BLaER1 treated with 17β-estradiol and CSF1 and Interleukin-3, amounts not matched to agents 10 nM and 100 nM (cell line): ENCODE measurements around the gene ASPHD1.

Experiments
- H3K27ac ChIP-seq, 11 experiments: shearing (Covaris generic); formaldehyde crosslinking; 2 replicates each; pipeline ENCODE4 v1.8.1; 2022
- H3K27me3 ChIP-seq, 11 experiments: shearing (Covaris generic); formaldehyde crosslinking; 2 replicates each; pipeline ENCODE4 v1.8.1; 2022
- H3K36me3 ChIP-seq, 11 experiments: shearing (Covaris generic); formaldehyde crosslinking; 2 replicates each; pipeline ENCODE4 v1.8.1; 2022
- H3K4me1 ChIP-seq, 10 experiments: shearing (Covaris generic); formaldehyde crosslinking; 2 replicates each; pipeline ENCODE4 v1.8.1; 2022
- H3K4me2 ChIP-seq, 11 experiments: shearing (Covaris generic); formaldehyde crosslinking; 2 replicates each; pipeline ENCODE4 v1.8.1; 2022
- H3K4me3 ChIP-seq, 10 experiments: shearing (Covaris generic); formaldehyde crosslinking; 2 replicates each; pipeline ENCODE4 v1.8.1; 2022
- H3K9ac ChIP-seq, 11 experiments: shearing (Covaris generic); formaldehyde crosslinking; 2 replicates each; pipeline ENCODE4 v1.8.1; 2022
- H3K9me3 ChIP-seq, 11 experiments: shearing (Covaris generic); formaldehyde crosslinking; replicated peaks in 1 of 11; 2 replicates each; pipeline ENCODE4 v1.8.1; 2022
- H4K20me1 ChIP-seq, 11 experiments: shearing (Covaris generic); formaldehyde crosslinking; 2 replicates each; pipeline ENCODE4 v1.8.1; 2022
- Cebpa-rat ChIP-seq, 11 experiments: shearing (Covaris generic); IDR thresholded peaks; 2 replicates each; pipeline ENCODE4 v1.8.1; 2022

The ASPHD1 gene

DNA sequence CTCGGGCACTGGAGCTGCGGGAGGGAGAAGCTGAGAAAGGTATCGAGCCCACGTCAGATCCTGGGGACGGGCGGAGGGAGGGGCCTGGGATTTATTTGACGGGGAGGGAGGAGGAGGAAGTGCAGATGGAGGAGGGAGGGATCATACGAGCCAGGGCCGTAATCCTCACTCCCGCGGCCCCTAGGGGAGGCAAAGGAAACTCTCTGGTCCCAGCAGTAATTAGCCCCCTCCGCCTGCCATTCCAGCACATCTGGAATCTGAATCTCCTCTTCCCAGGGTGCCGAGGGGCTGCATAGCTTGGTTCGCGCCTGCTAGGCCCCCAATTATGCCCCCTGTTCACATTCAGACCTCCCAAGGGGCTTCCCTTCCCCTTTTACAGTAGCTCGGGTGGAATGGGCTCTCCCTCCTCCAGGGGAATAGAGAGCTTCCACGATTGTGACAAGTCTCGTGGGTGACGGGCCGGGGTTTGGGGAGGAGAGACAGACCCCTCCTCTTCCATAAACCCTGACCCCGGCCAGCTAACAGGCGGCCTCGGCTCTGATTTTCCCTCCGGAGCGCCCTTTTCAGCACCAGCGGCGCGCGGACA lies 679 bp upstream of the ASPHD1 start, which contains the start of gene SEZ6L2:
Gene SEZ6L2 (minus strand): TSS at position 35 of the 586 bp plus-strand sequence. CDS start 531 bp downstream, outside the sequence.
- Histone ChIP-seq H3K9ac (peak within 1 kb of the TSS in 10 of 11 experiments; percentile 39 to 76 (median 67); a peak in 17 of 22 replicates), H3K9me3 (no peaks in the 10 kb centered on the region), H3K4me1 (peaks cover 7 to 37% (median 29%) of the 10 kb centered on the region in 10 experiments; a peak in 18 of 20 replicates), H3K27me3 (peaks cover 27 to 51% (median 37%) of the 10 kb centered on the region in 11 experiments), H3K27ac (peak within 1 kb of the TSS in 8 of 11 experiments; percentile 6 to 47 (median 37); a peak in 9 of 22 replicates), H4K20me1 (peaks cover 0 to 36% (median 7%) of the 10 kb centered on the region in 11 experiments; a peak in 7 of 22 replicates), H3K4me2 (peak within 1 kb of the TSS; percentile 85 to 99 (median 95)), H3K36me3 (no peaks in the 10 kb centered on the region), H3K4me3 (peak within 1 kb of the TSS; percentile 55 to 76 (median 66))
- no peak for TF ChIP-seq Cebpa-rat (IDR thresholded peaks at IDR 0.05)

DNA sequence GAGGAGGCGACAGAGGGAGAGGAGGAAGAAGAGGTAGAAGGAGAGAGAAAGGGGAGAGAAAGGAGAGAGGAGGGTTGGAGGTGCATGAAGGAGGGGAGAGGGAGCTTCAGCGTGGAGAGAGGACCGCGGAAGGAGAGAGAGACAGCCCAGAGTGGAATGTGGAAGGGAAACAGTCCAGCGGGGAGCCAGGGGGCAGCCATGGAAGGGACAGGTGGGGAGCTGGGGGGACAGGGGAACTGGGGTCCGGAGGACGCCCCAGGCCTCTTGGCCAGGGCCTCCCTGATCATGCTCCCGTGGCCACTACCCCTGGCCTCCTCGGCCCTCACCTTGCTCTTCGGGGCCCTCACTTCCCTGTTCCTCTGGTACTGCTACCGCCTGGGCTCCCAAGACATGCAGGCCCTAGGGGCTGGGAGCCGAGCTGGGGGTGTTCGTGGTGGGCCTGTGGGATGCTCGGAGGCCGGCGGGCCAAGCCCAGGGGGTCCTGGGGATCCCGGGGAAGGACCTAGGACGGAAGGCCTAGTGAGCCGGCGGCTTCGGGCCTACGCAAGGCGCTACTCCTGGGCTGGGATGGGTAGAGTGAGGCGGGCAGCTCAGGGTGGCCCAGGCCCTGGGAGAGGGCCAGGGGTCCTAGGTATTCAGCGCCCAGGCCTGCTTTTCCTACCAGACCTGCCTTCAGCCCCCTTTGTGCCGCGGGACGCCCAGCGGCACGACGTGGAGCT lies 759 bp downstream of the ASPHD1 start:
- H3K27ac ChIP-seq: peak overlapping the region in 5 of 11 experiments; percentile 25 to 43 (median 36); a peak in 4 of 22 replicates
- peak overlapping the region; percentile 55 to 76 (median 66) for H3K4me3 ChIP-seq
- peaks cover 0 to 32% (median 7%) of the 10 kb centered on the region in 11 experiments; a peak in 7 of 22 replicates for H4K20me1 ChIP-seq
- H3K4me2 ChIP-seq: peak overlapping the region; percentile 85 to 99 (median 95)
- no peaks in the 10 kb centered on the region for H3K9me3 ChIP-seq
- peaks cover 27 to 47% (median 37%) of the 10 kb centered on the region in 11 experiments for H3K27me3 ChIP-seq
- peaks cover 0 to under 1% (median 0%) of the 10 kb centered on the region in 11 experiments; a peak in 1 of 22 replicates for H3K36me3 ChIP-seq
- peak overlapping the region in 10 of 11 experiments; percentile 39 to 76 (median 67); a peak in 17 of 22 replicates for H3K9ac ChIP-seq
- no peak for TF ChIP-seq Cebpa-rat (IDR thresholded peaks at IDR 0.05)
- H3K4me1 ChIP-seq: peaks cover 7 to 37% (median 29%) of the 10 kb centered on the region in 10 experiments; a peak in 18 of 20 replicates

DNA sequence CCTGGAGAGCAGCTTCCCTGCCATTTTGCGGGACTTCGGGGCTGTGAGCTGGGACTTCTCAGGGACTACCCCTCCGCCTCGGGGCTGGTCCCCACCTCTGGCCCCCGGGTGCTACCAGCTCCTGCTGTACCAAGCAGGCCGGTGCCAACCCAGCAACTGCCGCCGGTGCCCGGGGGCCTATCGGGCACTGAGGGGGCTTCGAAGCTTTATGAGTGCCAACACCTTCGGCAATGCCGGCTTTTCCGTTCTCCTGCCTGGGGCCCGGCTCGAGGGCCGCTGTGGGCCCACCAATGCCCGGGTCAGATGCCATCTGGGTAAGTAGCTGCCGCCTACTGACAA lies 1.3 kb downstream of the ASPHD1 start:
- Histone ChIP-seq H3K27me3 (peaks cover 27 to 42% (median 34%) of the 10 kb centered on the region in 11 experiments), H3K9me3 (no peaks in the 10 kb centered on the region), H3K4me3 (peak overlapping the region in 2 of 10 experiments; percentile 67 to 69; a peak in 2 of 20 replicates), H4K20me1 (peaks cover 0 to 33% (median 7%) of the 10 kb centered on the region in 11 experiments; a peak in 9 of 22 replicates), H3K4me2 (peak overlapping the region in 9 of 11 experiments; percentile 15 to 99 (median 95); a peak in 15 of 22 replicates), H3K9ac (no peak overlapping the region; a peak in 2 of 22 replicates), H3K27ac (no peak overlapping the region), H3K4me1 (peaks cover 7 to 37% (median 29%) of the 10 kb centered on the region in 10 experiments; a peak in 18 of 20 replicates), H3K36me3 (peaks cover 0 to 6% (median 1%) of the 10 kb centered on the region in 11 experiments; a peak in 5 of 22 replicates)
- TF ChIP-seq Cebpa-rat (IDR thresholded peaks at IDR 0.05): no peak

DNA sequence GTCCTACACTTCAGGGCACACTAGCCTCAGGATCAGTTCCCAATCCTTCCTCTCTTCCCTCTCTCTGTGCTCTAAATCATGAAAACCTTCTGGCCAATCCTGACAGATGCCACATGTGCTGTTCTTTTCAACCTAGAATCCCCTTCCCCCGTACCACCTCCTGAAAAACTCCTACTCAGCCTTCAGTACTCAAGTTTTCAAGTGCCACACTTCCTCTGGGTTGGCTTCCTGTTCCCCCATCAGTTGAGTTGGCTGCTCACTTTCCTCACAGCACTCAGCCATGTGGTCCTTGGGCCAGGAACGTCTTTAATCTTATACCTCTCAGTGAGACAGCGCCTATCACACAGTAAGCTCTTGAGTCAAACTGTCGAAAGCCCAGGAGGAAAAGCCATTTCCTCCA lies 3.3 kb downstream of the ASPHD1 start:
- Histone ChIP-seq H3K27ac (no peak overlapping the region), H3K9me3 (no peaks in the 10 kb centered on the region)
- TF ChIP-seq Cebpa-rat (IDR thresholded peaks at IDR 0.05): no peak

DNA sequence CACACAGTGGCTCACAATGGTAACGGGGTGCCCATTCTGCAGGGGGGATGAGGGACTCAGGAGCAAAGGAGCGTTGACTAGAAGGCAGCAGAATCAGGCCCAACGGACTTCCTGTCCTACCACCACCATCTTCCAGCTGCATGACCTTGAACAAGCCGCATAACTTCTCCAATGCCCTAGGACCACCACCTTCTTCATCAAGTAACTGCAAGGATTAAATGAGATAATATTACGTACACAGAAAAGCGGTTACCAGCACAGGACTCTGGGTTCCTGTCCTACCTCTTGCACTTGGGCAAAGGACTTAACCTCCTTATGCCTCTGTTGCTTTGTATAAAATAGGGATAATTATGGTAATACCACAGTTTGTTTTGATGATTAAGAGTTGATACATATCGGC lies 4.7 kb downstream of the ASPHD1 start:
- Histone ChIP-seq H4K20me1 (peaks cover 0 to 23% (median 3%) of the 10 kb centered on the region in 11 experiments; a peak in 8 of 22 replicates), H3K36me3 (peaks cover 0 to 17% (median 8%) of the 10 kb centered on the region in 11 experiments; a peak in 9 of 22 replicates), H3K9ac (no peak overlapping the region), H3K4me2 (no peak overlapping the region), H3K4me1 (peaks cover 16 to 54% (median 40%) of the 10 kb centered on the region in 10 experiments), H3K27me3 (peaks cover 0 to 10% (median under 1%) of the 10 kb centered on the region in 11 experiments; a peak in 10 of 22 replicates), H3K4me3 (no peak overlapping the region), H3K9me3 (no peaks in the 10 kb centered on the region), H3K27ac (no peak overlapping the region)
- no peak for TF ChIP-seq Cebpa-rat (IDR thresholded peaks at IDR 0.05)

More for the DNA sequence above, 3.3 kb downstream of the ASPHD1 start:
- peaks cover 7 to 44% (median 30%) of the 10 kb centered on the region in 10 experiments; a peak in 18 of 20 replicates for H3K4me1 ChIP-seq
- peaks cover 13 to 24% (median 14%) of the 10 kb centered on the region in 11 experiments for H3K27me3 ChIP-seq
- peak overlapping the region; percentile 20 to 68 (median 41); a peak in 21 of 22 replicates for H3K4me2 ChIP-seq
- no peak overlapping the region for H3K9ac ChIP-seq
- peaks cover 0 to 17% (median 8%) of the 10 kb centered on the region in 11 experiments; a peak in 9 of 22 replicates for H3K36me3 ChIP-seq
- no peak overlapping the region for H3K4me3 ChIP-seq
- peaks cover 0 to 26% (median 7%) of the 10 kb centered on the region in 11 experiments; a peak in 9 of 22 replicates for H4K20me1 ChIP-seq

DNA sequence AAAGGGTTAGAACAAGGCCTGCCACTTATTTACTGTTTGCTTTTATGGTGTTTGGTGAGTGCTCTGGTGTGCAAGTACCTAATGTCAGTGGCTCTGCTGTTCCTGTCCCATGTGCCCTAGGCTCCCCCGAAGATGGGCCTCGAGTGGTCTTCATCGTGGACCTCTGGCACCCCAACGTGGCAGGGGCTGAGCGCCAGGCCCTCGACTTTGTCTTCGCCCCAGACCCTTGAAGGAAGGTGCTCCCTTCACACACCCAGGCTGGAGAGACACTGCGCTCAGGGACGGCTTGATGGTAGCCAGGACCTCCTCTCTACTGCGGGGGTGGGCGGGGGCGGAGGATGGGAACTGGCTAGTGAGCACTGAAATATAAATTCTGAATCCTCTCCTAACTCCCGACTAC lies 5.4 kb downstream of the ASPHD1 start:
- Histone ChIP-seq H3K27me3 (peaks cover 0 to 8% (median 0%) of the 10 kb centered on the region in 11 experiments; a peak in 4 of 22 replicates), H3K9ac (no peak overlapping the region), H3K36me3 (peaks cover 0 to 21% (median 8%) of the 10 kb centered on the region in 11 experiments; a peak in 11 of 22 replicates), H3K4me1 (peaks cover 16 to 60% (median 42%) of the 10 kb centered on the region in 10 experiments), H3K9me3 (no peaks in the 10 kb centered on the region), H3K4me3 (no peak overlapping the region), H4K20me1 (peaks cover 0 to 23% (median 3%) of the 10 kb centered on the region in 11 experiments; a peak in 8 of 22 replicates), H3K27ac (no peak overlapping the region), H3K4me2 (no peak overlapping the region)
- no peak for TF ChIP-seq Cebpa-rat (IDR thresholded peaks at IDR 0.05)

DNA sequence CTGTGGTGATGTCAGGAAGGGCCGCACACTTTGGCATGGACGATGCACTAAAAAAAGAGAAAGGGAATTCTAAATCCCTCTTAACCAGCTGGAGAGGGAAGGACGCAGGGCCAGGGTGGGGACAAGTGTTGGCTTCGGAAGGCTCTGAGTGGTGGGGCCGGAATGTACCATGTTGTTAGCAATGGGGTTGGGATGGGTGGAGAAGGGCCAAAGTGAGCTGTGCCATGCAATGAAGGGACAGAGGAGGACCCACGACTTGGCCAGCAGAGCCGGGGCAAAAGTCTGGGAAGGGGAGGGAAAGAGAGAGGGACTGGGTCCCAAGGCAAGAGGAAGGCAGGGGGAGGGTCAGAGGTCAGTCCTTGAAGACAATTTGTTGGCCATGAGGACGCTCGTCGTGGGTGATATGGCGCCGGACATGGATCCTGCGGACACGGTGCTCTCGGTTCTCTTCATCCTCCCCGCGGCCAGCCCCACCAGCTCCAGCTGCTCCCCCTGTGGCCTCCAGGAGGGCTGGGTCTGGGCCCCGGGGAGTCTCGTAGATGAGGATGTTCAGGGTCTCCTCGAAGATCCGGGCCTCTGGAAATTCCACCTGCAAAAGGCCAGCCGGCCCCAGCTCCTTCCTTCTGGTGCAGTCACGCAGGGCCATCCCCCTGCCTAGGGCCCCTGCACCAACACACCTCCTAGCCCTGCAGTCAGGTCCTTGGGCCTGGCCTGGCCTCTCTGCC lies 6.4 kb downstream of the ASPHD1 start:
- H3K27ac ChIP-seq: no peak overlapping the region
- no peak overlapping the region for H3K9ac ChIP-seq
- H4K20me1 ChIP-seq: peaks cover 0 to 13% (median under 1%) of the 10 kb centered on the region in 11 experiments; a peak in 8 of 22 replicates
- H3K4me1 ChIP-seq: peaks cover 16 to 52% (median 35%) of the 10 kb centered on the region in 10 experiments
- peaks cover 0 to 28% (median 11%) of the 10 kb centered on the region in 11 experiments; a peak in 14 of 22 replicates for H3K36me3 ChIP-seq
- no peaks in the 10 kb centered on the region for H3K9me3 ChIP-seq
- no peak for TF ChIP-seq Cebpa-rat (IDR thresholded peaks at IDR 0.05)
- no peaks in the 10 kb centered on the region for H3K27me3 ChIP-seq
- H3K4me3 ChIP-seq: no peak overlapping the region
- no peak overlapping the region for H3K4me2 ChIP-seq

DNA sequence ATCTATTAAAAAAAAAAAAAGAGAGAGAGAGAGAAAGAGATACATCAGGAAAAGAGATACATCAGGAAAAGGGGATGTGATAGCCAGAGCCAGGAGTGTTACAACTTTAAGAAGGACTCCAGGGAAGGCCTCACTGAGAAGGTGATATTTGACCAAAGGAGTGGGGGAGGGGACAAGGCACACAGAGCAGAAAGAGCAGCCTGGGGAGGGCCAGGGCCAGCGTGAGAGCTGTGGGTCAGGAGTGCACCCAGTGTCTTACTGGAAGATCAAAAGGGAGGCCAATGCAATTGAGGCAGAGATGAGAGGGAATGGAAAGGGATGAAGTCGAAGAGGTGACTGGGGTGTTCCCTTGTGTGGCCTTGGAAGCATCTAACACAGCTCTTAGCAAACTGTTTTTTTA lies 7.7 kb downstream of the ASPHD1 start:
- no peak overlapping the region for H3K4me3 ChIP-seq
- H3K27me3 ChIP-seq: no peaks in the 10 kb centered on the region
- peaks cover 0 to 18% (median 0%) of the 10 kb centered on the region in 11 experiments; a peak in 6 of 22 replicates for H4K20me1 ChIP-seq
- peaks cover 16 to 45% (median 31%) of the 10 kb centered on the region in 10 experiments for H3K4me1 ChIP-seq
- peaks cover 0 to 36% (median 13%) of the 10 kb centered on the region in 11 experiments; a peak in 15 of 22 replicates for H3K36me3 ChIP-seq
- peak overlapping the region in 2 of 11 experiments; percentile 19 to 32; a peak in 4 of 22 replicates for H3K27ac ChIP-seq
- H3K4me2 ChIP-seq: 0 out of 22 replicates have a peak overlapping the region, but pooled peaks of 1 of the 11 experiments have one; percentile 82
- TF ChIP-seq Cebpa-rat (IDR thresholded peaks at IDR 0.05): no peak
- no peak overlapping the region for H3K9ac ChIP-seq
- no peaks in the 10 kb centered on the region for H3K9me3 ChIP-seq
